ENCODE results near the gene CCDC7. TPM values are rescaled to one million over a fixed set of nuclear protein-coding genes. Genes with fewer than 3 reads are reported as not detected.

CCDC7 gene
- total RNA-seq, 2 experiments from 2014 or later, result 9.8 to 12.3 TPM

- POLR2A ChIA-PET, result no interaction called here
Measured at GRCh38 chr10:32771217-32771616, 325.3 kb downstream of the CCDC7 start.

GRCh38 chr10:32773105-32773504, 327.2 kb downstream of the CCDC7 start:
- ChIA-PET POLR2A (no interaction called here), CTCF (ENCODE audit: unreplicated experiment) (no interaction called here)
- H4K20me1 ChIP-seq (ENCODE audit: insufficient read depth, low read length), result no peaks in the 10 kb centered on the region
- intact Hi-C loops (cut with micrococcal nuclease; ENCODE audit: unreplicated experiment), result no loop called here
- DNase-seq (ENCODE audit: low spot score), result no peak
- H3K79me2 ChIP-seq (ENCODE audit: insufficient read depth, low read depth, low read length), result no peaks in the 10 kb centered on the region
- no peaks in the 10 kb centered on the region for H3K4me1 ChIP-seq (ENCODE audit: insufficient read depth, low read length, poor library complexity, severe bottlenecking)
- H3K4me3 ChIP-seq (ENCODE audit: low read depth, low read length, poor library complexity, severe bottlenecking), result no peak overlapping the region
- TF ChIP-seq CTCF (conservative IDR thresholded peaks at IDR 0.05; ENCODE audit: low read length), result no peak
- TF ChIP-seq EZH2phosphoT487 (IDR thresholded peaks at IDR 0.05; ENCODE audit: borderline replicate concordance, low read depth, low read length), result no peak
- no peaks in the 10 kb centered on the region; the same call in 1 of the 2 replicates for H3K9me3 ChIP-seq (ENCODE audit: low read length)
- no peaks in the 10 kb centered on the region for H3K9me2 ChIP-seq (ENCODE audit: insufficient read depth, low read length)
- H3K4me2 ChIP-seq (ENCODE audit: low read length), result no peak overlapping the region
- no TSS peak for BruUV-seq (replicated peaks)
- H2AFZ ChIP-seq (ENCODE audit: low read length), result no peak overlapping the region
- H3K27ac ChIP-seq (ENCODE audit: low read depth, low read length, poor library complexity, severe bottlenecking), result no peak overlapping the region
- no peaks in the 10 kb centered on the region for H3K36me3 ChIP-seq (ENCODE audit: insufficient read depth, low read length)

More at GRCh38 chr10:32771217-32771616, 325.3 kb downstream of the CCDC7 start:
- CTCF ChIA-PET (ENCODE audit: unreplicated experiment), result no interaction called here
- Histone ChIP-seq H4K20me1 (ENCODE audit: insufficient read depth, low read length) (no peaks in the 10 kb centered on the region), H3K4me1 (ENCODE audit: insufficient read depth, low read length, poor library complexity, severe bottlenecking) (no peaks in the 10 kb centered on the region), H3K79me2 (ENCODE audit: insufficient read depth, low read depth, low read length) (no peaks in the 10 kb centered on the region), H3K4me3 (ENCODE audit: low read depth, low read length, poor library complexity, severe bottlenecking) (no peak overlapping the region), H3K9me3 (ENCODE audit: low read length) (no peaks in the 10 kb centered on the region; the same call in 1 of the 2 replicates), H3K36me3 (ENCODE audit: insufficient read depth, low read length) (no peaks in the 10 kb centered on the region), H3K4me2 (ENCODE audit: low read length) (no peak overlapping the region), H2AFZ (ENCODE audit: low read length) (no peak overlapping the region), H3K9me2 (ENCODE audit: insufficient read depth, low read length) (no peaks in the 10 kb centered on the region), H3K27ac (ENCODE audit: low read depth, low read length, poor library complexity, severe bottlenecking) (no peak overlapping the region)
- TF ChIP-seq CTCF (conservative IDR thresholded peaks at IDR 0.05; ENCODE audit: low read length) (no peak), EZH2phosphoT487 (IDR thresholded peaks at IDR 0.05; ENCODE audit: borderline replicate concordance, low read depth, low read length) (no peak)
- intact Hi-C loops (cut with micrococcal nuclease; ENCODE audit: unreplicated experiment), result no loop called here
- DNase-seq (ENCODE audit: low spot score), result no peak
- BruUV-seq (replicated peaks), result no TSS peak

GRCh38 chr10:32786968-32787367, 341.0 kb downstream of the CCDC7 start:
- no peak overlapping the region for H3K27ac ChIP-seq (ENCODE audit: low read depth, low read length, poor library complexity, severe bottlenecking)
- no peaks in the 10 kb centered on the region for H3K9me3 ChIP-seq (ENCODE audit: low read length)
- intact Hi-C loops (cut with micrococcal nuclease; ENCODE audit: unreplicated experiment), result no loop called here
- CTCF ChIA-PET (ENCODE audit: unreplicated experiment), result no interaction called here
- H3K4me3 ChIP-seq (ENCODE audit: low read depth, low read length, poor library complexity, severe bottlenecking), result no peak overlapping the region
- DNase-seq (ENCODE audit: low spot score), result no peak
- TF ChIP-seq EZH2phosphoT487 (IDR thresholded peaks at IDR 0.05; ENCODE audit: borderline replicate concordance, low read depth, low read length) (no peak), CTCF (conservative IDR thresholded peaks at IDR 0.05; ENCODE audit: low read length) (no peak)
- H3K4me1 ChIP-seq (ENCODE audit: insufficient read depth, low read length, poor library complexity, severe bottlenecking), result no peaks in the 10 kb centered on the region
- H2AFZ ChIP-seq (ENCODE audit: low read length), result no peak overlapping the region
- H4K20me1 ChIP-seq (ENCODE audit: insufficient read depth, low read length), result no peaks in the 10 kb centered on the region
- no TSS peak for BruUV-seq (replicated peaks)
- POLR2A ChIA-PET, result interaction anchor here (0.5 to 0.7 kb wide), 2 partner anchors 225 to 1054 kb away, joined by 3 read pairs; no protein-coding TSS in a partner anchor
- no peaks in the 10 kb centered on the region for H3K36me3 ChIP-seq (ENCODE audit: insufficient read depth, low read length)
- no peaks in the 10 kb centered on the region for H3K79me2 ChIP-seq (ENCODE audit: insufficient read depth, low read depth, low read length)
- no peak overlapping the region for H3K4me2 ChIP-seq (ENCODE audit: low read length)
- H3K9me2 ChIP-seq (ENCODE audit: insufficient read depth, low read length), result no peaks in the 10 kb centered on the region
